ENCODE data around the gene TBC1D12. TPM values are rescaled to one million over a fixed set of nuclear protein-coding genes. Genes with fewer than 3 reads are reported as not detected.

TBC1D12 gene
- total RNA-seq, 2 experiments from 2014 or later: 0.20 TPM

DNA sequence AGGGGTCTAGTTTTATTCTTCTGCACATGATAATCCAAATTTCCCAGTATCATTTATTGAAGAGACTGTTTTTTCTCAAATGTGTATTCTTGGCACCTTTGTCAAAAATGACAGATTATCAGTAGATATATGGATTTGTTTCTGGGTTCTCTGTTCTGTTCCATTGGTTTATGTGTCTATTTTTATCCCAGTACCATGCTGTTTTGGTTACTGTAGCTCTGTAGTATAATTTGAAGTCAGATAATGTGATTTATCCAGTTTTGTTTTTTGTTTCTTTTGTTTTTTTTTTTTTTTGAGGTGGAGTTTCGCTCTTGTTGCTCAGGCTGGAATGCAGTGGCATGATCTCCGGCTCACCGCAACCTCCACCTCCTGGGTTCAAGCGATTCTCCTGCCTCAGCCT lies 81.6 kb downstream of the TBC1D12 start:
- Mint-ChIP-seq H3K9me3 (no peaks in the 10 kb centered on the region), H3K27me3 (peaks cover 3% of the 10 kb centered on the region), H3K4me1 (ENCODE audit: low read depth) (no peaks in the 10 kb centered on the region), H3K27ac (no peak overlapping the region), H3K36me3 (ENCODE audit: low read depth) (no peaks in the 10 kb centered on the region), H3K4me3 (no peak overlapping the region)
- intact Hi-C loops (cut with micrococcal nuclease): no loop called here
- ATAC-seq: no peak
- DNase-seq: no peak
- ChIA-PET CTCF (no interaction called here), POLR2A (no interaction called here)
- TF ChIP-seq, protein P1, sequence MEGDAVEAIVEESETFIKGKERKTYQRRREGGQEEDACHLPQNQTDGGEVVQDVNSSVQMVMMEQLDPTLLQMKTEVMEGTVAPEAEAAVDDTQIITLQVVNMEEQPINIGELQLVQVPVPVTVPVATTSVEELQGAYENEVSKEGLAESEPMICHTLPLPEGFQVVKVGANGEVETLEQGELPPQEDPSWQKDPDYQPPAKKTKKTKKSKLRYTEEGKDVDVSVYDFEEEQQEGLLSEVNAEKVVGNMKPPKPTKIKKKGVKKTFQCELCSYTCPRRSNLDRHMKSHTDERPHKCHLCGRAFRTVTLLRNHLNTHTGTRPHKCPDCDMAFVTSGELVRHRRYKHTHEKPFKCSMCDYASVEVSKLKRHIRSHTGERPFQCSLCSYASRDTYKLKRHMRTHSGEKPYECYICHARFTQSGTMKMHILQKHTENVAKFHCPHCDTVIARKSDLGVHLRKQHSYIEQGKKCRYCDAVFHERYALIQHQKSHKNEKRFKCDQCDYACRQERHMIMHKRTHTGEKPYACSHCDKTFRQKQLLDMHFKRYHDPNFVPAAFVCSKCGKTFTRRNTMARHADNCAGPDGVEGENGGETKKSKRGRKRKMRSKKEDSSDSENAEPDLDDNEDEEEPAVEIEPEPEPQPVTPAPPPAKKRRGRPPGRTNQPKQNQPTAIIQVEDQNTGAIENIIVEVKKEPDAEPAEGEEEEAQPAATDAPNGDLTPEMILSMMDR (IDR thresholded peaks at IDR 0.05): no peak

DNA sequence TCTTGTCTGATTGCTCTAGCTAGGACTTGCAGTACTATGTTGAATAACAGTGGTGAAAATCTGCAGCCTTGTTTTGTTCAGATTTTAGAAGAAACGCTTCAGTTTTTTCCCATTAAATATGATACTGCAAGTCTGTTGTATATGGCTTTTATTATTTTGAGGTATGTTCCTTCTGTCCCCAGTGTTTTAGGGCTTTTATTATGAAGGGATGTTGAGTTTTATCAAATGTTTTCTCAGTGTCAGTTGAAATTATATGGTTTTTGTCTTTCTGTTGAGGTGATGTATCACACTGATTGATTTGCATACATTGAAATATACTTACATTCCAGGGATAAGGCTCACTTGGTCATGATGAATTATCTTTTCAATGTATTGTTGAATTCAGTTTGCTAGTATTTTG lies 82.8 kb downstream of the TBC1D12 start:
- Mint-ChIP-seq H3K9me3 (no peaks in the 10 kb centered on the region), H3K4me3 (no peak overlapping the region), H3K27ac (no peak overlapping the region), H3K27me3 (peaks cover 9% of the 10 kb centered on the region), H3K4me1 (ENCODE audit: low read depth) (no peaks in the 10 kb centered on the region), H3K36me3 (ENCODE audit: low read depth) (no peaks in the 10 kb centered on the region)
- ChIA-PET CTCF (no interaction called here), POLR2A (no interaction called here)
- TF ChIP-seq, protein P1 (IDR thresholded peaks at IDR 0.05): no peak
- intact Hi-C loops (cut with micrococcal nuclease): no loop called here
- ATAC-seq (no peak), DNase-seq (no peak)

DNA sequence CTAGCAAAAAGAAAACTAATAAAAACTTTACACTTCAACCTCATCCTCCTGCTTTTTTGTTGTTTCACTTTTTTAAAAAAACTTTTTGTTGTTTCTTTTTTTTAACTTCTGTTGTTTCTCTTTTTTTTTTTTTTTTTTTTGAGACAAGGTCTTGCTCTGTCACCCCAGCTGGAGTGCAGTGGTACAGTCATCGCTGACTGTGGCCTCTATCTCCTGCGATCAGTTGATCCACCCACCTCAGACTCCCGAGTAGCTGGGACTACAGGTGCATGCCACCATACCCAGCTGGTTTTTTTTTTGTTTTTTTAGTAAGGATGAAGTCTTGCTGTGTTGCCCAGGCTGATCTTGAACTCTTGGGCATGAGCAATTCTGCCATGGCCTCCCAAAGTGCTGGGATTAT lies 85.2 kb downstream of the TBC1D12 start:
- POLR2A ChIA-PET: no interaction called here
- no peaks in the 10 kb centered on the region for H3K9me3 Mint-ChIP-seq

DNA sequence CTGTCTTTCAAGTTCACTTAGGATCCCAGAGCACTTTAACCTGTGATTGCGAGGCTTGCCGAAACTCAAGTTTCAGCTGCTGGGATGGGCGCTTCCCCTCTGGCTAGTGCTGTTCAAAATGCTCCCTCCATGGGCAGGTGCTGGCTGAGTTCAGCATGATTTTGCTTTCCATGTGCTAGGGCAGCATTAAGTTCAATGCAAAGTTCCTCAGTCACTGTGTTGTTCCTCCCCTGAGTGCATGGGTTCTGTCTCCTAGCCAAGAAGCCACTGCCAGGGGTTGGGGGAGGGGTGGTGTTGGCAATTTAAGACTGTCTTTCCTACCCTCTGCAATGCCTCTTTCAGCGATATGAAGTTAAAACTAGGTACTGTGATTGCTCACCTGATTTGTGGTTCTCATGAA lies 86.8 kb downstream of the TBC1D12 start:
- H3K4me1 Mint-ChIP-seq (ENCODE audit: low read depth): no peaks in the 10 kb centered on the region

More for the DNA sequence above, 85.2 kb downstream of the TBC1D12 start:
- Mint-ChIP-seq H3K4me3 (no peak overlapping the region), H3K27me3 (peaks cover 9% of the 10 kb centered on the region), H3K36me3 (ENCODE audit: low read depth) (no peaks in the 10 kb centered on the region), H3K4me1 (ENCODE audit: low read depth) (no peaks in the 10 kb centered on the region), H3K27ac (no peak overlapping the region)
- DNase-seq (no peak), ATAC-seq (no peak)
- TF ChIP-seq, protein P1 (IDR thresholded peaks at IDR 0.05): no peak
- intact Hi-C loops (cut with micrococcal nuclease): no loop called here
- CTCF ChIA-PET: no interaction called here

DNA sequence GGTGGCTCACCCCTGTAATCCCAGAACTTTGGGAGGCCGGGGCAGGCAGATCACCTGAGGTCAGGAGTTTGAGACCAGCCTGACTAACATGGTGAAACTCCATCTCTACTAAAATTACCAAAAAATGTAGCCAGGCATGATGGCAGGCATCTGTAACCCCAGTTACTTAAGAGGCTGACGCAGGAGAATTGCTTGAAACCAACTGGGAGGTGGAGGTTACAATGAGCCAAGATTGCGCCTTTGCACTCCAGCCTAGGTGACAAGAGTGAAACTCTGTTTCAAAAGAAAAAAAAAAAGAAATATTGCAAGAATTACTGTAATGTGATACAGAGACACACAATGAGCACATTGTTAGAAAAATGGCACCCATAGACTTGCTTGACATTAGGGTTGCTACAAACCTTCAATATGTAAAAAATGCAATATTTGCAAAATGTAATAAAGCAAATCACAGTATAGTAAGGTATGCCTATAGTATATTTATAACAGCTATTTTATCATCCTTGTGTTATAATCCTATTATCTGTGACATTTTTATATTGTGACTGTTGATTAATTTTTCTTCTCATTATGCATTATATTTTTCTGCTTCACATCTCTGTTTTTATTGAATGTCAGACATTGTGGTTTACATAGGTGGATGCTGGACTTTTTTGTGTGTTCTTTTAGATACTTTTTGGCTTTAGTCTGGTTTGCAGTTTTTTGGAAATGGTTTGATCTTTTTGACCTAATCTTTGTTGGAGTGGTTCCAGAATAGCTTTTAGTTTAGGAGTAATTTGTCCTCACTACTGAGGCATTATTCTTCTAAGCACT lies 87.8 kb downstream of the TBC1D12 start:
- H3K9me3 Mint-ChIP-seq: no peaks in the 10 kb centered on the region
- ChIA-PET POLR2A (interaction anchor here (0.6 kb wide), 1 partner anchor 453 kb away, joined by 4 read pairs; no protein-coding TSS in a partner anchor), CTCF (no interaction called here)
- H3K27me3 Mint-ChIP-seq: peaks cover 9% of the 10 kb centered on the region
- intact Hi-C loops (cut with micrococcal nuclease): no loop called here
- no peak for ATAC-seq
- TF ChIP-seq, protein P1 (IDR thresholded peaks at IDR 0.05): no peak
- no peaks in the 10 kb centered on the region for H3K36me3 Mint-ChIP-seq (ENCODE audit: low read depth)
- no peak for DNase-seq
- H3K4me1 Mint-ChIP-seq (ENCODE audit: low read depth): no peaks in the 10 kb centered on the region
- H3K27ac Mint-ChIP-seq: no peak overlapping the region
- no peak overlapping the region for H3K4me3 Mint-ChIP-seq

More for the DNA sequence above, 86.8 kb downstream of the TBC1D12 start:
- TF ChIP-seq, protein P1 (IDR thresholded peaks at IDR 0.05): no peak
- Mint-ChIP-seq H3K9me3 (no peaks in the 10 kb centered on the region), H3K27ac (no peak overlapping the region), H3K27me3 (peaks cover 9% of the 10 kb centered on the region), H3K4me3 (no peak overlapping the region), H3K36me3 (ENCODE audit: low read depth) (no peaks in the 10 kb centered on the region)
- POLR2A ChIA-PET: no interaction called here
- DNase-seq (no peak), ATAC-seq (no peak)
- intact Hi-C loops (cut with micrococcal nuclease): no loop called here
- CTCF ChIA-PET: no interaction called here

Measured in activated CD8-positive, alpha-beta T cell treated with anti-CD3 and anti-CD28 coated beads for 36 hours (primary cell).